ENCODE measurements around the gene SNRK.

- no peak for TF ChIP-seq CTCF (tag by site-specific recombination; IDR thresholded peaks at IDR 0.05)
- no peak for TF ChIP-seq HOXA7 (CRISPR knock-in tag; IDR thresholded peaks at IDR 0.05; ENCODE audit: borderline replicate concordance)
- no peak for TF ChIP-seq ZBTB1 (tag by site-specific recombination; IDR thresholded peaks at IDR 0.05)
- TF ChIP-seq ZNF146 (tag by site-specific recombination; IDR thresholded peaks at IDR 0.05), result no peak
- TF ChIP-seq ZNF776 (tag by site-specific recombination; IDR thresholded peaks at IDR 0.05; ENCODE audit: borderline replicate concordance), result no peak
These were observed 33.0 kb downstream of the SNRK start for GRCh38 chr3:43319376-43319775.

All from HEK293 (cell line).